ENCODE results near the gene RBM14.
"Not testable (repeated sequence)": the region's sequence is repeated elsewhere in the genome, so short reads cannot be mapped to it uniquely, and the experiment has no call there.

The RBM14 gene

DNA sequence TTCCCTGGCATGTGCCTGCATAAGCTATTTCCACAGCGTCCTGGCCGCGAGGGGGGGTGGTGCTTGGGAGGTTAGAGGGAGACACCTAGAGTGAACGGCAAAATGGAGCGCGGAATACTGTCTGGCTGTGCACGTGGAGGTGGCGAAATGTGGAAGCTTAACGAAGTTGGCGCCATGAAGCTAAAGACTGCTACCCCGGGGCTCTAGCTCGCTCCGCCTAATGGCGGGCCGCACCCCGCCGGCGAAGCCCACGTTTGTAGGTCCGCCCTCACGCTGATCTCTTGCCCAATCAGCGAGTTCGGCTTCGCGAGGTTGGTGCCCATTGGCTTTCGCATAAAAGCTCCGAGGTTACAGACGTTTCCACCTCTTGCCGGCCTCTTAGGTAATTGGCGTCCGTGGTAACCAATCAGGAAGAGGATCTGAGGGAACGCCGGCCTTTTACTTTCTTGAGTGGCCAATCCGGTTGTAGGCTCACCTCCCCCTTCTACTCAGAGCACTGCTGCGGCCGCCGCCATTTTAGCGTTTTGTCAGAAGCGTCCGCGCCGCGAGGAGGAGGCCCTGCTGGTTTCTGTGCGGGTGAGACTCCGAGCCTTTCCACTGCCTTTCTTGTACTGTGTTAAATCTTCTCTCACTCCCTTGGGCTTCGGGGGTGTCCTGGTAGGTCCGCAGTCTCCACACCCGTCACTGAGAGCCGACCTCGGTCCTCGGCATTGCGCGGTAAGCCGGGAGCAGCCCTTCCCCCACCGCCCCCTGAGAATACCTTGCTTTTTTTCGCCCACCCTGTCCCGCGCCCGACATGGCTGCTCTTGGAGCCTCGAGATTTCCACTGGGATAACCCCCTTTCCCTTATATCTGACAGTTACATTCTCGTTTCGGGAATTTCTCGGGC lies 22.0 kb downstream of the RBM14 start, which contains the start of gene RBM4:
Gene RBM4, plus strand, starts transcription at position 527 of the 889 bp plus-strand sequence. CDS start 1,009 bp downstream, outside the sequence.
- DNase-seq, result peak; percentile 99

DNA sequence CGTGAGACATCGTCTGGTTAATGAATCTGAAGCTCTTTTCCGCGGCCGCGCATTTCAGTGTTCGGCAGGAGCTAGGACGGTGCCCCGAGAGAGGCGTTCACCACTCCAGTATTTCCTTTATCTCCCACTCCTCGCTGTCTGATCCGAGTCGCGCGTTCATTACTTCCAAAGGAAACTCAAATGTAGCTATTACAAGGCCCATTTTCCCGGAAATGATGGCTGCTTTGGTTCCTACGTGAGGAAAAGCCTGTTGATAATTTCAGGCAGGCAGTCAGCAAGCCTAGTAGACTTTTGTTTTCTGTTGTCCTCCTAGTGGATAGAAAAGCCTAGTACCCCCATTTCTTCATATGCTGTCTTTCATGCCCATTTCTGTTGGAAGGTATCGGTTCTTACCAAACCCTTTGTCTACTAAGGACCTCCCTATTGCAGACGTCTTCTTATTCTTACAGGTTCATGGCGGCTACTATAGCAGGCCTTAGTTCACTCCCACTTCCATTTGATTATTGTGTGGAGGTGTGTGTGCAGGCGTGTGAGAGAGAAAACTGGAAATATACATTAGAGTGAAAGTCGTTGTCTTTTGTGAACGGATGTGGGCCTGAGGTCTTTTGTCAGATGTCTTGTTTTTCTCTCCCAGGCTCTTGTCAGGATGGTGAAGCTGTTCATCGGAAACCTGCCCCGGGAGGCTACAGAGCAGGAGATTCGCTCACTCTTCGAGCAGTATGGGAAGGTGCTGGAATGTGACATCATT lies 22.8 kb downstream of the RBM14 start:
- DNase-seq, result no peak

- not testable (repeated sequence) for DNase-seq
Measured at GRCh38 chr11:66639814-66640340, 23.4 kb downstream of the RBM14 start.

DNA sequence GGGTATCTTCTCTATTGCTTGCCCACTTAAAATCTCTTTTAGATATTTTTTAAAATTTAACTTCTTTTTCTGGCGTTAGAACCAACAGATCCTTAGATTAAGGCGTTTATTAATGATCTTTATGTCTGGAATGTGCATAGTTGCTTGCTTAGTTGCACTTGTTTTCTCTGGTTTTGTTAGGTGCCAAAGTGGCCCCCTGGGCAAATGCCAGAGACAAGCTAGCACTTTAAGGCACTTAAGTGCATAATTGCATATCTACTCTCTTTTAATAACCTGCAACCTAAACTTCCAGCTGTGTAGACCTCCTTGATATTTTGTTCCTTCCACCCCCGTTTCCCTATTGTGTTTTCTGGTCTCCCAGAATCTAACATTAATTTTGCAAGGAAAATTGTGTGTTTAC lies 25.4 kb downstream of the RBM14 start:
- no peak for DNase-seq

- no peak for DNase-seq
Measured at GRCh38 chr11:66643745-66644437, 27.5 kb downstream of the RBM14 start.

DNA sequence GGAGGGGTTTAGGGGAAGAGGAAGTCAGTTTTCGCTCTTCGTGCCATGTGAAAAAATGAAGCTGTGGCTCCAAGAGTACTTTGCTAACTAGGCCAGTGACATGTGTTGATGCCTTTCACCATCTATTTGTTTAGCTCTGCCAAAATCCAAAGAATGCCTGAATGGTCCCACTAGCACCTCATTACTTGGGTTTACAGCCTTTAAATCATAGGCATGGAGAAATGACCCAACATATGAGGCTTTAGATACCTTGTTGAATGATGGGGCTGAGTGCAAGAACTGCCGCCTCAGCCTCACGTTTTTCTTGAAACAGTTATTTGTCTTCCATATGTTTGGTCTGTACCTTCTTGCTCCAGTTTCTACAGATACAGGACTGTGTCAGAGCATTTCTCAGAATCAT lies 30.4 kb downstream of the RBM14 start:
- DNase-seq, result no peak

GRCh38 chr11:66649903-66650302 lies 33.5 kb downstream of the RBM14 start:
- DNase-seq, result no peak

DNA sequence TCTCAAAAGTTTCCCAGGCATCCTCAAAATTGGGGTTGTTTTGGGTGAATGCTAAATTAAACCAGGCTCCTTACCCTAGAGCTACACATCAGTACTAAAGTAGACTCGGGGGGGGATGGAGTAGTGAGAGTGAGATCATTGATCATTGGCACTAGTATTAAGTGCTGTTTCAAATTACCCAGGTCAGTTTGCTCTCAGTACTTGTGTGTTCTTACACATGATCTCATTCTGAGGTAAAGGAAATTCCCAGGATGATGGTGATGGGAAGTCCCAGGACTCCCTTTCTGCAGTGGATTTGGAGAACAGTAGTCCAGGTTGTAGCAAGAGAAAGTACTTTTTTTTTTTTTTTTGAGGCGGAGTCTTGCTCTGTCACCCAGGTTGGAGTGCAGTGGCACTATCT lies 34.6 kb downstream of the RBM14 start:
- no peak for DNase-seq

- no peak for DNase-seq
Measured at GRCh38 chr11:66652651-66653050, 36.2 kb downstream of the RBM14 start.

DNA sequence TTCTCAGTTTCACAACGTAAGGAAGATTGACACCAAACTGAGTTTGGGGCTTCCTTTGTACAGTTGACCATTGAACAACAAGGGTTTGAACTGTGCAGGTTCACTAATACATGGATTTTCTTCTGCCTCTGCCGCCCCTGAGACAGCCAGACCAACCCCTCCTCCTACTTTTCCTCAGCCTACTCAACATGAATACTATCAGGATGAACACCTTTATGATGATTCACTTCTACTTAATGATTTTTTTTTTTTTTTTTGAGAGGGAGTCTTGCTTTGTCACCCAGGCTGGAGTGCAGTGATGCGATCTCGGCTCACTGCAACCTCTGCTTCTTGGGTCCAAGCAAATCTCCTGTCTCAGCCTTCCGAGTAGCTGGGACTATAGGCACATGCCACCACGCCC lies 36.7 kb downstream of the RBM14 start:
- no peak for DNase-seq

GRCh38 chr11:66659763-66660162 lies 43.3 kb downstream of the RBM14 start:
- no peak for DNase-seq

GRCh38 chr11:66663741-66664296 lies 47.4 kb downstream of the RBM14 start:
- DNase-seq, result no peak

DNA sequence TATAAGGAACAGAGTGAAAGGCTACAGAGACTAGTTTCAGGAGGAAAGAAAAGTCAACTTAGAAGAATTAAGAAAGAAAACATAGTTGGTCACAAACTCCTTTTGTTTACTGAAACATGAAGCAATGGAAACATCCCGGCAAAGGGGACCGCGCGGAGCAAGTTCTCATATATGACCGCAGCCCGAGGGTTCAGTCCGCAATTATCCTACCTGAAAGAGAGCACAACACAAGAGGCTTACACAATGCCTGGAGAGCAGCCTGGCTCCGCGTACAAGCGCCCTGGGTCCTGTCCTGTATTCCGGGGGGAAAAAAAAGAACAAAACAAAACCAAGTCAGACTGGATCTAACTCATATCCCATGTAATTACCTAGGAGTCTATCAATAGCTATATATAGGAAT lies 48.9 kb downstream of the RBM14 start:
- DNase-seq, result no peak

DNA sequence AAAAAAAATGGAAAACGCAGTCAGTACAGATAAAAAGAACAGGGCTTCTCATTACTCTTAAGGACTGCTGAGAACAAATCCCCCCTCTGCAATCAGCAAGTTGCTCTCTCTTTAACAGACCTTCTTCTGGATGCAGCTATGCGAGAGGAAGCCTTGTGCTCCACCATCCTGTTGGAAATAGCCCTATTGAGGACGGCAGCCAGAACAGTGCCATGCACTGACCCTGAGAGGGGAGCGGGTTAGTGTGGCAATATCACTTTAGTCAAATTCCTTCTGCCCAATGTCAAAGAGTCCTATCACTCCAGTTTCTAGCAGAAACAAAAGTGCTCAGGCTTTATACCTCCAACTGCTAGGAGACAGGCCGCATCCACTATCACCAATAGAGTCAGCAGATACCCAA lies 54.4 kb downstream of the RBM14 start:
- no peak for DNase-seq

GRCh38 chr11:66674964-66675602 lies 58.7 kb downstream of the RBM14 start:
- no peak for DNase-seq

- no peak for DNase-seq
Measured at GRCh38 chr11:66676282-66676919, 60.0 kb downstream of the RBM14 start.

Measured in amniotic stem cell (primary cell).